ENCODE data around the gene ANO10.

ANO10 gene

DNA sequence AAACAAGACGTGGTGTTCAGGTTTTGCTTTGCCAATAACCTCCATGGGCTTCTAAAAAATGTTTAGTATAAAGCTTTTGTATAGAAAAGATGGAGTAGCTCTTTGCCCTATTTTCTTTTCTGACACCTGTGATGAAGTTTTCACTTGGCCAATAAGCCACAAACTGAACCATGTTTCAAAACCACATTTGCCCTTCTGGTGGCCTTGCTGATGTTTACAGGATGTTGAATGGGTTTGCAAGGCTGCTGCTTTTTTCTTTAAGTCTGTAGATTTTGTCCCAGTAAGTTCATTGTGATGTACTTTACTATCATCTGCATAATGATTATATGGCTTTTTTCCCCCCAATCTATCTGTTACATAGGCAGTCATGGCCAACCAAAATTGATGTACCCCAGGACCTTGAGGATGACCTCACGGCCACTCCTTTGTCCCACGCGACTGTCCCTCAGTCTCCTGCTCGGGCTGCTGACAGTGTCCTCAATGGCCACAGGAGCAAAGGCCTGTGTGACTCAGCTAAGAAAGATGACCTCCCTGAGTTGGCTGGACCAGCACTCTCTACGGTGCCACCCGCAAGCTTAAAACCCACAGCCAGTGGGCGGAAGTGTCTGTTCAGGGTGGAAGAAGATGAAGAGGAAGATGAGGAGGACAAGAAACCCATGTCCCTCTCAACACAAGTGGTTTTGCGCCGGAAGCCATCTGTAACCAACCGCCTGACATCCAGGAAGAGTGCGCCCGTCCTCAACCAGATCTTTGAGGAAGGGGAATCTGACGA is 274.6 kb downstream of the ANO10 start:
- DNase-seq (peak; percentile 50), ATAC-seq (peak; percentile 53)

DNA sequence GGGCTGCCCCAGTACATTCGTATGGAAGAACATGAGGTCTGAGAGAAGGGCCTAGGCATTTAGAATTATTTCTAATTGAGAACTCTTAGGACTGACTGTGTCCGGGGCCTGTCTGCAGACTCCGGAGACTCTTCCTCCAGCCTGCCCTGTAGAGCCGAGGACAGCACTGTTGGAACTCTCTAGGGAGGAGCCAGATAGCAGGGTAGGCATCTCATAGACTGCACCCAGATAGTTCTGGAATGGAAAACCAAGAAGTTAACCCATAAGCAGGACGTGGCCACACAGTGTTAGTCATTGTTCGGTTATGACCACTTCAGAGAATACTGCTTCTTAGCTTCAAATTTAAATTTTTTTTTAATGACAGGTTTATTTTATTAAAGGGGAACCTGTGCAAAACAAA is 275.9 kb downstream of the ANO10 start:
- DNase-seq = peak; percentile 20
- ATAC-seq = peak; percentile 89

DNA sequence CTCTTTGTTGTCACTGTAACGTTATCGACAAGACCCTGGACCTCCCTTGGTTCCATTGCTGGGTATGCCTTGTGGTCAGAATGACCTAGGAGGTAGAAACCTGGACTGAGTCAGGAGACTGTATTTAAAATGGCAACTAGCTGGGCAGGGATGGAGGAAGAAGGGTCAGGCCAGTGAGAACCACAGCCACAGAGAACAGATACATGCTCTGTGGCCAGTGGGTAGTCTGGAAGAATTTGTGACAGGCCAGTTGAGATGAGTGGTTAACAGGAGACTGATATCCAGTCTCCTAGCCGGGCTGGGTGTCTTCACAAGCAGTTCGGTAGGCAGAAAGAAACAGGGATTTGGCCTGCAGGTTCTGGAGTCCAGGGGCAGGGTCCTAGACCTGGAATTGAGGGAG is 276.6 kb downstream of the ANO10 start:
- DNase-seq = no peak
- no peak for ATAC-seq

DNA sequence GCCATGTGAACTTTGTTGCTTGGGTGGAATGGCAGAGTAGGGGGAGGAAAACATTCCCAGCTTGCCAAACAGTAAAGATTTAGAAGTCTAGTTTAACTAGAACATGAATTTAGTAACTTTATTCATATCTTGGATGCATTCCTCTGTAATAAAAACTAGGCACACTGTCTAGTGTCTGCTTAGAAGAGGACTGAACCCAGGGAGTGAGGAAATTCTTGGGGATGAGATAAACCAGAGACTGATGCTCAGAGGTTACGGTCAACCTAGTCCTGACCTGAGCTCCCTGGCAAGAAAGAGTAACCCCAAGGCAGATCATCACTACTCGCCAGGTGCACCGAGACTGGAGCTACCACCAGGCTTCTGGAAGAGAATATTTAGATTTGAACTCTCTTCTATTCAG is 277.3 kb downstream of the ANO10 start:
- DNase-seq (no peak), ATAC-seq (no peak)

DNA sequence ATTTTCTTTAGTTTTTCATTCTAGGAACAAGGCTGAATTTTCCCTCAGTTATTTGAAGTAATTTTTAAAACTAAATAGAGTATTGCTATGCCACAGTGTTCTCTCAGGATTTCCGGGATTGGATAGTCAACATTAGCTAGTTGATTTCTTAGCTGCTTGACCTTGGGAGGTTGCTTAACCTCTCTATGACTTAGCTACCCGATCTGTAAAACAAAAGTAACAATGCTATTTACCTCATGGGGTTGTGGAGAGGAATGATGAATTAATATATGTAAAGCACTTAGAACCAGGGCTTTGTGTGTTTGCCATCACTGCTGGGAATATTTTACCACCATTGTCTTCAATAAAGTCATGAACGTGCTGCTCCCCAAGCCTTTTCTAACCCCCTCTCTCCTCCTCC is 278.0 kb downstream of the ANO10 start:
- no peak for ATAC-seq
- DNase-seq = no peak

DNA sequence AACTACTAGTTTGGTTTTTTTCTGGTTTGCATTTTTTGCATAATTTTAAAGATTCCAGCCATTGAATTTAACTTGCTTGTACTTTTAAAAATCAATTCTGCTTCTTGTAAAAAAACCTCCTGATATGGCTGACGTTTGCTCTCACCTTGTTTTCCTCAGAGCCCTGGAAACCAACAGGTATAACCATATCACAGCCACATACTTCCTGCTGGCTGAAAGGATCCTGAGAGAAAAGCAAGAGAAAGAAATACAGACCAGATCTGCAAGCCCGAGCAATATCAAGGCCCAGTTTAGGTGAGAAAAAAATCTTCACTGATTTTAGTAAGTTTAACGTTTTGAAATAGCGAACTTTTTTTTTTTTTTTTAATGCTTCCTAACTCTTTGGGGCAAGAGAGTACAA is 278.6 kb downstream of the ANO10 start:
- ATAC-seq = no peak
- DNase-seq = no peak

DNA sequence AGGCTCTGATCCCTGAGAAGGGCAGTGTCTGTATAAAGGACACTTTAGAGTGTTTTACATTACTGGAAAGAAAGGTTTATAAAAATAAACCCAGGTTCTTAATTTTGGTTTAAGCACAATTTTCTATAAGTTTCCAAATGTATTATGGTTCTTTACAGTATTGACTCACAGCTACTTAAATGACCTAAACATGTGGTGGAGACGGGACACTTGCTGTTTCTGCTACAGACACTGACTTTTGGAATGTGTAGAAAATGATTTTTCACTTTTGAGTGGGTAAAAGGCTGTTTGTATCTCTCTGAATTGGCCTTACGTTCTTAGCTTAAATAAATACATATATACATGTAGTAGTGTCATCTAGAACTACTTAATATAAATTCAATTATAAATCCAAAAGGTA is 280.0 kb downstream of the ANO10 start:
- ATAC-seq (no peak), DNase-seq (no peak)

DNA sequence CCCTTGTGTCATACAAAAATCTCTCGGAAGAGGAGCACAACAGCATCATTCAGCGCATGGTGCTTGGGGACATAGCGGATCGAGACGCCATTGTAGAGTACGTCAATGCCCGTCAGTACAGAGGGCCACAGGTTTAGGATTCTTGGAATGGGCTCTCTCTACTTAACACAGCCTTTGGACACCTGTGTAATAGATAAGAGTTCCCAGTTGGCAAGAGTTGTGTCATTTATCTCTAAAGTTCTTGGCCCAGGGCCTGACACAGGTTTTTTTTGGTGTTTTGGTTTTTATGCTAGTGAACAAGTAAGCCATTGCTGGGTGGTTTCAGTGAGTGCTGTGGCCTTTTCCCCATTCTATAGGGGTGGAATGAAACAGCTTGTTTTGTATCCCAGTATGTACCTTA is 281.4 kb downstream of the ANO10 start:
- DNase-seq = no peak
- no peak for ATAC-seq

DNA sequence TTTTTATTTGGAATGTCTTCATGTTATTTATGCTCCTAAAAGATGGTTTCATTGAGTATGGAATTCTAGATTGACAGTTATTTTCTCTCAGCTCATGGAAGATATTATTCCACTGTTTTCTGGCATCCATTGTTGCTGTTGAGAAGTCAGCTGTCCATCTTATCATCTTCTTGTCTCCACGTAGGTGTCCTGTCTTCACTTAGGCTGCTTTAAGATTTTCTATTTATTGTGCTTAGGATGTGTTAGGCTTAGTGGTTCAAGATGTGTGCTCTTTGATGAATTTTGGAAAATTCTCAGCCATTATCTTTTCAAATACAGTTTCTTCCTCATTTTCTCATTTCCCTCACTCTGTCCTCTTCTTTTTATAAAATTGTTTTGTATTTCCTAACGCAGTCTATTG is 283.5 kb downstream of the ANO10 start:
- no peak for ATAC-seq
- DNase-seq = no peak

DNA sequence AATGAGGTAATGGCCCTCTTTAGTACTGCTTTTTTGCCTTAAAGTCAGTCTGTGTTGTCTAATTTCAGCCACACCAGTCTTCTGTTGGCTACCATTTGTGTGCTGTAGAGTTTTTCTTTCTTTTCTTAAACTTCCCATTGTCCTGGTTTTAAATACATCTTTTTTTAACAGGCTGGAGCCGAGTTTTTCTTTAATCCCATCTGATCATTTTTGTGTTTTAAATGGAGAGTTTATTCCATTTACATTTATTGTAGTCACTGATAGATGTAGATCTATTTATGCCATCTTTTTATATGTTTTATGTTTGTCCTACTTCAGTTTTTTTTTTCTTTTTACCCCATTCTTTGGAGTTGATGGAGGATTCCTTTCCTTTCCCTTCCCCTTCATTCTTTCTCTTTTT is 286.0 kb downstream of the ANO10 start:
- DNase-seq (no peak), ATAC-seq (no peak)

DNA sequence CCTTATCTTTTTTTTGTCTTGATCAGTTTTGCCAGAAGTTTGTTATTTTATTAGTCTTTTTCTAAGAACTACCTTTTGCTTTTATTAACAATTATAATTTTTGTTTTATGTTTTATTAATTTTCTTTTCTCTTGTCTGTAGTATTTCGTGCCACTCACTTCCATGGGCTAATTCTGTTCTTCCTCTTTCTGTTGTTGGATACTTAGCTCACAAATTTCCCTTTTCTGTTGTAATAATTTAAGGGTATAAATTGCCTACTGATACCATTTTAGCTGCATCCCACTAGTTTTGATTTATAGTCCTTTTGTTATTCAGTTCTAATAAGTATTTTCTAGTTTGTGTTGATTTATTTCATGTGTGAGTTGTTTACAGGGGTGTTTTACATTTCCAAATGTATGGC is 286.8 kb downstream of the ANO10 start:
- DNase-seq (no peak), ATAC-seq (no peak)

DNA sequence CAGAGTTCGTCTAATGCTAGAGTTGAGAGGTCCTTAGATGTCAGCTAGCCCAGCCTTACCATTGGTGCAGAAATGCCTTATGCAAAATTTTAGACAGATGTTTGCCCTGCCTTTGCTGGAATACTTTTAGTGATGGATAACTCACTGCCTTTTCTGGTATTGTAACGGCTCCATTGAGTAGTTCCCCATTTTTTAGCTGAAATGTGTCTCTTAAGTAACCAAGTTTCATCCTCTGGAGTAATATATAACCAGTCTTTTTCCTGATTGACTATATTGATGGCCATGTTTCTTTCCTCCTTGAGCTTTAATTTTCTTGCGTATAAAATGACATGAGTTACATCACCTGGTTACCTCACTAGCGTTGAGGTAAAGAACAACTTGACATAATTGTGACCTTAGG is 290.4 kb downstream of the ANO10 start:
- ATAC-seq = no peak

DNA sequence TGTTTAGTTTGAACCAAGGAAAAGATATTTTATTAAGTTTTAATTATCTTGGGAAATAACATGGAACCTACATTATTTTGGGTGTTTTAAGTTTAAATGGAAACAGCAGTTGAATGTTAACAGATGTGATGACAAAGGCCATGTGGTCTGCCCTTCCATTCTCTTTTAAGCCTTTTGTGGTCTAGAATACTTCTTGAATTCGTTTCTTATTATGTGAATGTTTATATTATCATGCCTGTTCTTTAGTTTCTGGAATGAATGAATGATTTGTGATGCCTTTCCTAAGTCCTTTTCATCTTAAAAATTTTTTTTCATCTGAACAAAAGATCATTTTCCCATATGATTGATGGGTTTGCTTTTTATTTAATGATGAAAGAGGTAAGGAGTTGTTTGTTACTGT is 290.8 kb downstream of the ANO10 start:
- ATAC-seq (no peak), DNase-seq (no peak)

More for the DNA sequence above, 290.4 kb downstream of the ANO10 start:
- DNase-seq = no peak

DNA sequence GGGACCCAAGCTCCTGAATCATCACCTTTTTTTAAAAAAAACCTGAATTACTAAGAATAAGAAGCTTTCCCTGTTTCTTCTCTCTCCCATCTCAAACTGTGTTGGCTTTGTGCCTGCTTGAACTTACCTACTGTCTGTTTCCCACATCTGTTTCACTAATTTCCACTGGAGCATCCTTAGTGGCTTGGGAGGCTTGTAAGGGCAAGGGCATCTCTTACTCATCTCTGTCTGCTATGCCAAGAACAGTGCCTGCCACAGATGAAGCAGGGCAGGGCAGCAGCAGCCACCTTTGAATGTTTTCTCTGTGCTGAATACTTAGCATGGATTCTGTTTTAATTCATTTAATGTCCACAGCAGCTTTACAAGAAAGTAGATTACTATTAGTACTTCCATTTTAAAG is 293.2 kb downstream of the ANO10 start:
- no peak for ATAC-seq
- no peak for DNase-seq

DNA sequence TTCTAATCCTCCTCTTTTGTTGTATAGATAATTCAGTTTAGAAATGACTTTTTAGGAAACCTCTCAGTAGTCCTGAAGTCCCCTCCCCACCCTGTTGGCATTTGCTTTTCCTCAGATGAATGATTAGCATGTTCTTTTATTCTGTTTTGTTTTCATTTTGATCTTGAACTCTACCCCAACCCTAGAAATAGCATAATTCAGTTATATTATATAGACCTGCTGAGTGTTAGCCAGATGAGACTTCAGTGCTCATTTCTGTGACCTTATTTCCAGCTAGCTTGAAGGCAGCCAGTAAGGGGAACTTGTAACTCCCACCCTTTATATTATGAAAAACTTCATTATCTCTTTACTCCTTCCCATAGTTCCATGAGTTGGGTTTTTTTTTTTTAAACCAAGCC is 294.2 kb downstream of the ANO10 start:
- no peak for DNase-seq
- peak; percentile 25 for ATAC-seq

DNA sequence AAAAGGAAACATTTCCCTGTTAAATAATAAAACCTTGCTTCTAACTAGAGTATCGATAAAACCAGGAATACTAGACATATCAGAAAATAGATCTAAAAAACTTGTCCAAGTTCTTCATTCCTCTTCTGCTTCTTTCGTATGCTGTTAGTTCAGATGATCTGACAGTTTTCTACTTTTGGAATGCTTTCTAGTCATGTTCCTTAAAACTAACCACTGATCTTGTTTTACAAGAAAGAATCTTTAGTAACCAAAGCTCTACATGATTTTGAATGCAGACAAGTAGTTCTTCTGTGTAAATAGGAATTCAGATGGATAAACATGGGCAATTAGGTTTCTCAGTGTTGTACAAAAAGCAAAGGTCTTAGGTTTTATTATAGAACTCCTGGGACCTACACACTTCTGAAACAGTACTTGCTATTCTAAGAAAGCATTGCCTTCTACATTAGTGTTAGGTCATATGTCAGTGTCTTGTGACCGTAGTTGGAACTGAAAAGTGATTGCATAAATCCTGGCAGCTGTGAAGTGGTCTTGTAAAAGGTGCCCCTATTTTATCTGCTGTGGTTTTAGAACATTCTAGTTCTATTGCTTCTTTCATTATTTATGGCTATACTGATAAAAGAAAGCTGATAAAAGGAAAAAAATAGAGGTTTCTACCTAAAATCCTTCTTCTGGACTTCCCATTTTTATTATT is 294.8 kb downstream of the ANO10 start:
- peak; percentile 74 for ATAC-seq
- no peak for DNase-seq

DNA sequence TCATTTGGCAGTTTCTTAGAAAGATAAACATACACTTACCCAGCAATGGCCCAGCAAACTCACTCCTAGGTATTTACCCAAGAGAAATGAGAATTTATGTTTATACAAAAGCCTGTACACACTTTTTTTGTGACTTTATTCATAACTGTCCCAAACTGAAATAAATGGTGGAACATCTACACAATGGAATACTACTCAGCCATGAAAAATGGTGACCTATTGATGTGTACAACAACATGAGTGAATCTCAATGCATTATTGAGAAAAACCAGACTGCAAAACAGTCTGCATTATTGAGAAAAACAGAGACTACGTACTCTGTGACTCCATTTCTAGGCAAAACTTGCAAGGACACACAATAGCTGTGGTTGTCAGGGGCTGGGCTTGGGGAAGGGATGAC is 298.3 kb downstream of the ANO10 start:
- ATAC-seq (no peak), DNase-seq (no peak)

DNA sequence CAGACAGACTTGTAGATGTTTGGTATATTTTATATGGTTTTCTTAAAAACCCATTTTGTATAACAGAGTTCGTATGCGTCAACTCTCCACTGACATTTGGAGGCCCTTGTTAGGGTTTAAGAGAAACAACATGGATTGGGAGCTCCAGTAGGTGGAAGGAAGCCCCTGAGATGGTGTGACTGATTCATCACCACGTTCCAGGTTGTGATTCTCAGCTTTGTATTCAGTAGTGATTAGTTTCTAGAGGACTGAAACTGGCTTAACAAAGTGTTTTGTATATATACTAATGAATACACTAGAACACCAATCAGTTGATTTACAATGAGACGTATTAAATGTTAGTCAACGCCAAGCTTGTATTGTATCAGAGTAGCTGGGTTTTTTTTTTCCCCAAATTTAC is 301.5 kb downstream of the ANO10 start:
- ATAC-seq = peak; percentile 65
- no peak for DNase-seq

DNA sequence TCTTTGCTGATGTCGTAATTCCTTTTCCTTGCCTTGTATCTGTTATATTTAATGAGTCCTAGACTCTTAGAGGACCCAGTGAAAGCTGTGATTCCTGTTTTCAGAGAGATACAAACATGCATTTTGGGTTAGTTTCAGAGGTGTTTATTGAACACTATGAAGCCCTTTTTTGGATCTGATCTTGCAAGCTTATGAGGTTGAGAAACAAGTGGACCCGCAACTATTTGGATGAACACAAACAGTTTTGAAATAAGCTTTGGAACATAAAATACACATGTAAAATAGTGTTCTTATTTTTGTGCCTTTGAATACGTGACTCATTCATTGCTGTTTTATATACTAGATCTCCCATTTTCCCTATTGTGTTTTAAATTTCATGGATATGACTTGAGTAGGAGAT is 302.0 kb downstream of the ANO10 start:
- DNase-seq (no peak), ATAC-seq (no peak)

DNA sequence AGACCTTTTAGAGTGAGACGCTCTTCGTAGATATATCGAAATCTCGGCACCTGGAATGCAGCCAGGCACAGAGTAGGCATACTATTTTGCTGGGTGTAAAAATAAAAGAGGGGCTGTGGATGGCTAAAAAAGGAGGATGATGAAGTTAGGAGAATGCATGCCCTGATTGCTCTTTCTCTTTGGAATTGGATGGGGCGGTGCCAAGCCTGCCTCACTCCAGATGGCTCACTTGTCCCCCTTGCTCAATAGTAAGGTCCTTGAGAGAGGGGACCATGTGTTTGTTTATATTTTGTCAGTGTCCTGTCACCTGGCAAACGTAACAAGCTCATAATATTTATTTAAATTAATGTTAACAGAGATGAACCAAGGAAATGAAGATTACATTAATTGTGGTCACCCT is 302.4 kb downstream of the ANO10 start:
- DNase-seq (no peak), ATAC-seq (no peak)

DNA sequence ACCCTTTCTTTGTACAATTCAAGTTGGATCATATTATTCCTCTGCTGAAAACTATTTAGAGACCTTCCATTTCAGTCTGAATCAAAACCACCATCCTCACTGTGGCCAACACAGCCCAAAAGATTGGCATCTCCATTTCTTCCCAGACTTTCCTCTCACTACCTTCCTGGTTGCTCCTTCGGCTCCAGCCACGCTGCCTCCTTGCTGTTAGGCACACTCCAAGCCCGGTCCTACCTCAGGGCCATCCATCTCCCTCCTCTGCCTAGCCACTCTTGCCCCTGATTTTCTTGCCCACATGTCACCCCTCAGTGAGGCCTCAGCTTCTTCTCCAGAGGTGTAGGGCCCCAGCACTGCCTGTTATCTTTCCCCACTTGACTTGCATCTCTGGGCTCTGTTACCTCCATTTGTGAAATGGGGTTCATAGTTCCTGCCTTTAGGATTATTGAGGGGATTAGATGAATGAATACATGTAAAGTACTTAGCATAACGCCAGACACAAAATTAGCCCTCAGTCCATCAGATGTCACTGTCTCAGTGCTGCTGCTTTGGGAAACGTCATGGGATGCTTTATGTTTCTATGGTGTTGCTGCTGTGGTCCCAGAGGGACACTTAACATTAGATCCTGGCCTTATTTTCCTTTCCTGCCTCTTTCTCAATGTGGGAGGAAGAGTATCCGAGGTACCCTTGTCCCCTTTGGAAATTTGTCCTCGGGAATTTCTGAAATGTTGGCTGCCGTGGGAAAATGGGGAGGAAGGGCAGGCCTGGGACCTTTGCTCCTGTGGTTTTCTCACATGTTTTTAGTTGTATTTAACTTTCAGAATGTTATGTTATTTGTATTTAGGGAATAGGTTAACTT is 304.1 kb downstream of the ANO10 start:
- ATAC-seq (no peak), DNase-seq (no peak)

DNA sequence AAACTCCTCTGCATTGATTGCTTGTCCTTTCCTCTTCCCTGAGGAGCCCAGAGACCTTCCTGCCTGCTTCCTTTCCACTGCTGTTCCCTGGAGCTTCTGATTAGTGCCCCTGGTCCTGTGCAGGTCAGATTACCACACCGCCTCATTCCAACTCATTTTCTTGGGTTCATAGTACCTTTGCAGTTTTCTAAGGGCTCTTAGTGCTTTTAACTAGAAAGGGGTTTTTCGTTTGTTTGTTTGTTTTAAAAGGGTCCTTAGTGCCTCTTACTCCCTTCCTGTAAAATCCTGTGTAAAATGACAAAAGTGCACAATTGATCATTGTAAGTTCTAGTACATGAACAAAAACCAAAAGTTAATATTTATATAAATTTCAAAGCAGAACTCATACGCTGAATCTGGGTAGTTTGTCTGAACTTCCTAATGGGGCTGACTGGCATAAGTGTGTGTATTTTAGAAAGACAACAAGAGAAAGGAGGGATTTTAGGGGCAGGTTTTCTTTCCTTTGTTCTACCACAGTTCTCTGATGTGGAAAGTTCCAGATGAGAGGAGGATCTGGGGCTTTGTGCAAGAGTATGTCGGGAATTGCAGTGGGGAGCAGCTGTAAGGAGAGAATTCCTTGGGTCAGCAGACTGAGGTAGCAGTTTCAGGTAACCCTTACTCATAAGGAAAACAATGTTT is 304.9 kb downstream of the ANO10 start:
- no peak for DNase-seq
- ATAC-seq = no peak
